ENCODE data around the gene CASP2.

DNA sequence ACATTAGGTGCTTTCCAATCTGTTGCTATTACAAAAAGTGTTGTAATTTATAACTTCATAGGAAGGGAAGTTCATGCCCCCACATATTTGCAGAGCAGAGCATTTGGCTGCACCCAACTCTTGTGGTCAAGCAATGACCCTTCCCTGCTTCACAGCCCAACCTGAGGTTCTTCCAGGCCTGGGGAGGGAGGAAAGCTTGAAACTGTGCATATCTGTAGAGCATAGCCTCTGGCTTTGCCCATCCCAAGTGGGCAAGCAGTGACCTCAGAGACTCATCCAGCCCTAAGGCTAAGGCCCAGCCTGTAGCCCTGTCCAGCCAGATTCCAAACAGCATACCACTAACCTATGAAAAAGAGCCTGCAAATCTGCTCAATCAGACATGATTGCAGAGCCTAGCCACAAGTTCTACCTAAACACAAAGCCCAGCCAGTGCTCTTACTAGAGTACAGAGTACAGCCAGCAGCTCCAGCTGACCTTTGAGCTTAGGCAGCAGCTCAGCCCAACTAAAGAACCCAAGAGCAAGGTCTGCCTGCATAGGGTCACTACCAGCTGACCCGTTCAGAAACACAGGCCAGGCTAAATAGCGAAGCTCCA lies 39.3 kb upstream of the CASP2 start:
- TF ChIP-seq REST (IDR thresholded peaks at IDR 0.05; ENCODE audit: insufficient replicate concordance, low read depth) (no peak), CTCF (IDR thresholded peaks at IDR 0.05; ENCODE audit: insufficient read depth, low read length) (no peak)

Measured in HL-60 (cell line).